H9 (cell line): ENCODE measurements around the gene ETFA. TPM values are rescaled to one million over a fixed set of nuclear protein-coding genes. Genes with fewer than 3 reads are reported as not detected.

Experiments
- DNase-seq: peaks from one replicate; pipeline ENCODE4 v3.0.0-alpha.2; 2017
- H2AFZ ChIP-seq: one replicate; pipeline ENCODE4 v1.6.1; 2013; ENCODE audit warnings: mild to moderate bottlenecking, low read length, control low read depth, moderate library complexity
- H2AK5ac ChIP-seq: 2 replicates; pipeline ENCODE4 v1.6.1; 2013; ENCODE audit warnings: low read length, control low read depth, mixed read lengths; ENCODE audit not compliant: insufficient read length
- H2BK120ac ChIP-seq: one replicate; pipeline ENCODE4 v1.6.1; 2013; ENCODE audit warnings: low read depth, mild to moderate bottlenecking, low read length, control low read depth, inconsistent platforms; ENCODE audit not compliant: poor library complexity, severe bottlenecking
- H2BK12ac ChIP-seq: 2 replicates; pipeline ENCODE4 v1.6.1; 2013; ENCODE audit warnings: low read length, control low read depth, mixed read lengths, low read depth; ENCODE audit not compliant: insufficient read length
- H2BK15ac ChIP-seq: 2 replicates; pipeline ENCODE4 v1.6.1; 2013; ENCODE audit warnings: low read depth, low read length, control low read depth
- H2BK20ac ChIP-seq: one replicate; pipeline ENCODE4 v1.6.1; 2013; ENCODE audit warnings: low read depth, mild to moderate bottlenecking, low read length, control low read depth, inconsistent platforms; ENCODE audit not compliant: poor library complexity, severe bottlenecking
- H2BK5ac ChIP-seq: 2 replicates; pipeline ENCODE4 v1.6.1; 2013; ENCODE audit warnings: low read length, control low read depth, mixed read lengths; ENCODE audit not compliant: insufficient read length
- H3K14ac ChIP-seq: 2 replicates; pipeline ENCODE4 v1.6.1; 2013; ENCODE audit warnings: low read length, control low read depth; ENCODE audit not compliant: insufficient read depth
- H3K18ac ChIP-seq: 2 replicates; pipeline ENCODE4 v1.6.1; 2013; ENCODE audit warnings: low read depth, mild to moderate bottlenecking, mixed read lengths, low read length, control low read depth; ENCODE audit not compliant: insufficient read length
- H3K23ac ChIP-seq: 2 replicates; pipeline ENCODE4 v1.6.1; 2013; ENCODE audit warnings: low read length, control low read depth, mixed read lengths, low read depth; ENCODE audit not compliant: insufficient read length
- H3K23me2 ChIP-seq: 2 replicates; pipeline ENCODE4 v1.6.1; 2013; ENCODE audit warnings: low read depth, mild to moderate bottlenecking, mixed read lengths, low read length, control low read depth; ENCODE audit not compliant: insufficient read length, poor library complexity, severe bottlenecking
- H3K27ac ChIP-seq: 2 replicates; pipeline ENCODE4 v1.5.1; 2013; ENCODE audit warnings: low read length, control low read depth, mixed read lengths, low read depth; ENCODE audit not compliant: insufficient read length
- H3K27me3 ChIP-seq: 2 replicates; pipeline ENCODE4 v1.6.1; 2013; ENCODE audit warnings: low read length, control low read depth, inconsistent platforms; ENCODE audit not compliant: insufficient read depth
- H3K4ac ChIP-seq: 2 replicates; pipeline ENCODE4 v1.6.1; 2013; ENCODE audit warnings: low read depth, mild to moderate bottlenecking, control low read depth, inconsistent platforms, low read length, moderate library complexity
- H3K4me1 ChIP-seq: 2 replicates; pipeline ENCODE4 v1.6.1; 2013; ENCODE audit warnings: low read length, control low read depth, inconsistent platforms; ENCODE audit not compliant: insufficient read depth
- H3K4me2 ChIP-seq: 2 replicates; pipeline ENCODE4 v1.6.1; 2013; ENCODE audit warnings: low read length, control low read depth, mixed read lengths; ENCODE audit not compliant: insufficient read length, insufficient read depth
- H3K56ac ChIP-seq: 2 replicates; pipeline ENCODE4 v1.6.1; 2013; ENCODE audit warnings: low read depth, mild to moderate bottlenecking, mixed read lengths, low read length, control low read depth; ENCODE audit not compliant: insufficient read length
- H3K79me1 ChIP-seq: 2 replicates; pipeline ENCODE4 v1.6.1; 2013; ENCODE audit warnings: low read depth, mild to moderate bottlenecking, moderate library complexity, low read length, control low read depth, inconsistent platforms; ENCODE audit not compliant: insufficient read depth, poor library complexity, severe bottlenecking
- H3K79me2 ChIP-seq: 2 replicates; pipeline ENCODE4 v1.6.1; 2013; ENCODE audit warnings: low read length, control low read depth, inconsistent platforms; ENCODE audit not compliant: insufficient read depth
- H3K9ac ChIP-seq: 2 replicates; pipeline ENCODE4 v1.6.1; 2013; ENCODE audit warnings: low read length, control low read depth, mixed read lengths; ENCODE audit not compliant: insufficient read length; ENCODE audit errors: extremely low read depth
- H3K9me3 ChIP-seq: one replicate; pipeline ENCODE4 v1.6.1; 2013; ENCODE audit warnings: low read depth, low read length, inconsistent platforms; ENCODE audit not compliant: control insufficient read depth
- H3T11ph ChIP-seq: one replicate; pipeline ENCODE4 v1.6.1; 2013; ENCODE audit warnings: mild to moderate bottlenecking, low read length, control low read depth, inconsistent platforms
- H4K20me1 ChIP-seq: one replicate; pipeline ENCODE4 v1.6.1; 2013; ENCODE audit not compliant: control insufficient read depth, insufficient read length, insufficient read depth
- H4K5ac ChIP-seq: 2 replicates; pipeline ENCODE4 v1.6.1; 2013; ENCODE audit warnings: low read depth, mild to moderate bottlenecking, mixed read lengths, low read length, control low read depth; ENCODE audit not compliant: insufficient read length
- H4K8ac ChIP-seq: replicated peaks from 2 replicates; pipeline ENCODE4 v1.6.1; 2013; ENCODE audit warnings: low read length, control low read depth, mixed read lengths, low read depth; ENCODE audit not compliant: insufficient read length
- H4K91ac ChIP-seq: 2 replicates; pipeline ENCODE4 v1.6.1; 2013; ENCODE audit warnings: low read depth, mild to moderate bottlenecking, moderate library complexity, mixed read lengths, low read length, control low read depth; ENCODE audit not compliant: insufficient read length
- H3K27ac Mint-ChIP-seq, 3 experiments: 2 replicates in 2 of 3; 3 replicates in 1 of 3; pipeline ENCODE4 v1.8.0; 2020 to 2021; ENCODE audit warnings: mixed read lengths in 3 of 3, mild to moderate bottlenecking in 1 of 3, moderate library complexity in 1 of 3
- H3K27me3 Mint-ChIP-seq: 2 replicates; pipeline ENCODE4 v1.8.0; 2021; ENCODE audit warnings: low read depth, mild to moderate bottlenecking, moderate library complexity, mixed read lengths
- H3K36me3 Mint-ChIP-seq, 3 experiments: 2 replicates in 2 of 3; 3 replicates in 1 of 3; pipeline ENCODE4 v1.8.0; 2020 to 2021; ENCODE audit warnings: low read depth in 3 of 3, mixed read lengths in 3 of 3; ENCODE audit not compliant: insufficient read depth in 1 of 3
- H3K4me1 Mint-ChIP-seq, 2 experiments: 2 replicates each; pipeline ENCODE4 v1.8.0; 2020; ENCODE audit warnings: mixed read lengths in 2 of 2
- H3K4me3 Mint-ChIP-seq, 2 experiments: 2 replicates in 1 of 2; 3 replicates in 1 of 2; pipeline ENCODE4 v1.8.0; 2020 to 2021; ENCODE audit warnings: mild to moderate bottlenecking in 2 of 2, mixed read lengths in 2 of 2, moderate library complexity in 1 of 2
- H3K9me3 Mint-ChIP-seq, 2 experiments: 2 replicates in 1 of 2; 3 replicates in 1 of 2; pipeline ENCODE4 v1.8.0; 2020; ENCODE audit warnings: mild to moderate bottlenecking in 2 of 2, mixed read lengths in 2 of 2, moderate library complexity in 1 of 2
- CTCF ChIP-seq: fragments of 200-600 bp; sonication (generic); conservative IDR thresholded peaks from 3 replicates; pipeline ENCODE4 v1.8.0; 2021; ENCODE audit warnings: antibody characterized with exemption, mild to moderate bottlenecking
- WGBS: extraction: QIAGEN DNeasy Blood & Tissue Kit; methylation state at CpG from one replicate; pipeline ENCODE4 v1.1.7; 2013; ENCODE audit warnings: missing lambda C conversion rate, low lambda C conversion rate, mixed read lengths; ENCODE audit not compliant: insufficient read length; ENCODE audit errors: extremely low coverage; 5-methylcytosine and 5-hydroxymethylcytosine counted together
- total RNA-seq: library from RNA; stranded (reverse); gene quantifications from 2 replicates; pipeline ENCODE4 v1.2.1, GENCODE V29; 2021

ETFA gene
- total RNA-seq, 1 experiment from 2014 or later: 109 TPM

GRCh38 chr15:76174654-76175053, 136.6 kb downstream of the ETFA start:
- Histone ChIP-seq H3K4ac (no peak overlapping the region), H2AK5ac (no peak overlapping the region), H3K4me1 (no peaks in the 10 kb centered on the region), H3K23me2 (no peaks in the 10 kb centered on the region), H4K20me1 (no peaks in the 10 kb centered on the region), H2BK15ac (no peak overlapping the region), H4K8ac (no peak overlapping the region), H3K9ac (no peak overlapping the region), H2BK20ac (no peak overlapping the region), H3K79me2 (no peaks in the 10 kb centered on the region), H3K9me3 (no peaks in the 10 kb centered on the region), H3K79me1 (no peaks in the 10 kb centered on the region), H3K23ac (no peak overlapping the region), H3K27ac (no peak overlapping the region), H4K5ac (no peak overlapping the region), H2AFZ (no peak overlapping the region), H3K14ac (no peak overlapping the region), H2BK120ac (no peak overlapping the region), H3T11ph (no peak overlapping the region), H3K27me3 (no peaks in the 10 kb centered on the region), H2BK5ac (no peak overlapping the region), H4K91ac (no peak overlapping the region), H3K56ac (no peak overlapping the region), H2BK12ac (no peak overlapping the region), H3K4me2 (no peak overlapping the region), H3K18ac (no peak overlapping the region)
- TF ChIP-seq CTCF: no peak
- WGBS: no CpG with 5 or more reads among the region's 5 CpGs
- Mint-ChIP-seq H3K27me3 (peaks cover 8% of the 10 kb centered on the region), H3K4me3 (no peak overlapping the region), H3K27ac (no peak overlapping the region), H3K36me3 (no peaks in the 10 kb centered on the region; a peak in 1 of 7 replicates), H3K9me3 (no peaks in the 10 kb centered on the region; a peak in 1 of 5 replicates), H3K4me1 (peaks cover 6% of the 10 kb centered on the region in 2 experiments)
- no peak for DNase-seq
